Suppressor macrophage (primary cell): ENCODE measurements around the gene OPA1.

Experiments used
- DNase-seq, 4 experiments: peaks; one replicate each; pipeline ENCODE4 v3.0.0-alpha.2; 2020 to 2022

Gene OPA1

DNA sequence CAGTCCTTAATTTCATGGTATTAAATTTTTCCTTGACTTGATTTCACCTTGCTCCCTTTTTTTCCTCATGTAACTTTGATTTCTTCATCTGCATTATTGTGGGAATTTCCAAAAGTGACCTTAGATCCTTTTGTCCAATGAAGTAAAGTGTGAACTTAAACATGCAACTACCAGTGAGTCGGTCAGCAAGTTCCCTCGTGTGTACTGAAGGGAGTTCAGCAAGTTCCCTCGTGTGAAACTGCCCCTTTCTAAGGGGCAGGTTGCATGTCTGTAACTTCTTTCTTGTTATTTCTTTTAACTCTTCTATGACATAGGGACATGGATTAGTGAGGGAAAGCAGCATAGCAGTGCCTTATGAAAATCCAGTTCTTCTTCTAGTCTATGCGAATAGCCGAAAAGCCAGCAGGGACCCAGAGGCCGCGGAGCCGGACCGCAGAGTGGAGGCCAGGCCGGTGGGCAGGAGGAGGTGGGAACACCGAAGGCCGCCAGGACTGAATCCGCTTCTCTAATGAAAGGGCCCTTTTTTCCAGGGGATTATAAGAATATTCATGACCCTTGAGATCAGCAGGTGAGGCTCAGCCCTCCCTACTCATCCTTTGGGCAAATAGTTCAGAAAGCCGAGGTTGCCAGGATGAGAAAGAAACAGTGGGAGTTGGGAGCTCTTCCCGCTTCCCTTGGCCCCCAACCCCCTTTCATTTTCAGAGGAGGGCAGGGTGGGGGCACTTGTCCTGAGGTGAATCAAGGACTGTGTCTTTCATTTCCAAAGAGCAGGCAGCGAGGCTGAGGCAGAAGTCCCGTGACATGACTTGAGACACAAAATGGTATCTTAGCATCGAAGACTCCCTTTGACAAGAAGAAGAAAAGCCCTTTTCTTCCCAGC lies 117.5 kb downstream of the OPA1 start:
- no peak for DNase-seq

DNA sequence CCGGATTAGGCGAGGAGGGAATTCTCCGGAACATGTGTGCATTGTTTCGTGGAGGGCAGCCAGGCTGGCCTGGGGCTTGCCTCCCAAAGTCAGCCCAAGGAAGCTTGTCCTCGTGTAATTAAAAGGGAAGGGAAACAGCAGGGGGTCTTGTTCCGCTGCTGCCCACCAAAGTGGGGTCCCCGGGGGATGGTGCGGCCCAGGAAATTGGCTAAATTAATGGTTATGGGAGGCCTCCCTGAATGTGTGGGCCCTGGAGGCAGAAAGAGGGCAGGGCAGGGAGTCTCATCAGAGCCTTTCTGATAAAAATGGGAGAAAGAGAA lies 118.1 kb downstream of the OPA1 start:
- DNase-seq, result no peak

DNA sequence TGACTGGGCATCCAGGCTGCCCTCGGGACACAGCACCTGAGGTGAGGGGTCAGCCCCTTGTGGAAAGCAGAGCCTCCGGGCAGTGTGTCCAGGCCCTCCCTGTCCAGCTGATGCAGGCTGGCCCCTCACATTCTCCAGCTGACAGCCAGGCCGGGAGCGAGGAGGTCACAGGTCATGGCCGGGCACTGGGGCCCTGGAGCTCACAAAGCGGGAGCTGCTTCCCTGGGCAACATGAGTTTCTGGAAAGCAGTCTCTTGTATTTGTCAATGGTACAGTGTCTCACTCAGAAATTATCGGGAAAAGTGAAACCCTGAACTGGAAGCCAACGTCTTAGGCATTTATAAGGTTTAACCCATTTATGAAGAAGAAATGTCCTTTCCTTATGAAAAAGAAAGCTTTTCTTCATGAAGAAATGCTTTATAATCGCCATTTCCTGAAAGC lies 118.5 kb downstream of the OPA1 start:
- no peak for DNase-seq

DNA sequence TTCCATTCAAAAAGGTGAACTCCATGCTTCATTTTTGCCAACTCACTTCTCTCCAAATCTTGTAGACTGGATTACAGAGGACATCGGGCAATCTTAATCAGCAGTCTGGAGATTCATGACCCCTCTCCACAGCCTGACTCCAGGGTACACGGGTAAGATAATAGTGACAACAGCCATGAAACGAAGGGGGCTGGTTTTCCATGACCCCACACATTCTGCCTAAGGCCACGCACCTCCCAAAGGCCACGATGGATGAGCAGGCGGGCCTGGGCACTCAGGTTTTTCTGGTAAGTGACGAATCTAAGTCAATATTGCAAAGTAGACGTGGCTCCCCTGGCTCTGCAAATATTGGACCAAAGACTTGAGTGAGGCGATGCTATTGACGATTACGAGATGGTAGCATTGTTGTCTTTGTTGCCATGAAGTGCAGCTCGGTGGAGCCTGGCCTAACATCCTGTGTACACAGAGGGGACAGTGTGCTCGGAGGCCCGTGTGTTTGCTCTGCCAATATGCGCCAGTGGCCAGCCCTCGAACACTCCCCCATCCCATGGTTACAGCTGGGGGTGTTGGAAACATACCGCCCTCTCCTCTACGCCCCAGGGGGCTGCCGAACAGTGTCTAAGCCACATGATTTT lies 119.1 kb downstream of the OPA1 start:
- no peak for DNase-seq

DNA sequence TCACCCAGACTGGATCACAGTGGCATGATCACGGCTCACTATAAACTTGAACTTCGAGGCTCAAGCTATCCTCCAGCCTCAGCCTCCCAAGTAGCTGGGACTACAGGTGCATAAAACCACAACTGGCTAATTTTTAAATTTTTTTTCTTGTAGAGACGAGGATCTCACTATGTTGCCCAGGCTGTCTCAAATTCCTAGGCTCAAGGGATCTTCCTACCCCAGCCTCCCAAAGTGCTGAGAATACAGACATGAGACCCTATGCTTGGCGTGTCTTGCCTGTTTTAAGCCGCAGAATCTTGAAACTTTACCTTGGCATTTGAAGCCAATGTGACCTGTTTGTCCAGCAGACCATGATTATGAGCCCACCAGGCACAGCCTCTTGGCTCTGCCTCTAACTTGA lies 119.9 kb downstream of the OPA1 start:
- no peak for DNase-seq

DNA sequence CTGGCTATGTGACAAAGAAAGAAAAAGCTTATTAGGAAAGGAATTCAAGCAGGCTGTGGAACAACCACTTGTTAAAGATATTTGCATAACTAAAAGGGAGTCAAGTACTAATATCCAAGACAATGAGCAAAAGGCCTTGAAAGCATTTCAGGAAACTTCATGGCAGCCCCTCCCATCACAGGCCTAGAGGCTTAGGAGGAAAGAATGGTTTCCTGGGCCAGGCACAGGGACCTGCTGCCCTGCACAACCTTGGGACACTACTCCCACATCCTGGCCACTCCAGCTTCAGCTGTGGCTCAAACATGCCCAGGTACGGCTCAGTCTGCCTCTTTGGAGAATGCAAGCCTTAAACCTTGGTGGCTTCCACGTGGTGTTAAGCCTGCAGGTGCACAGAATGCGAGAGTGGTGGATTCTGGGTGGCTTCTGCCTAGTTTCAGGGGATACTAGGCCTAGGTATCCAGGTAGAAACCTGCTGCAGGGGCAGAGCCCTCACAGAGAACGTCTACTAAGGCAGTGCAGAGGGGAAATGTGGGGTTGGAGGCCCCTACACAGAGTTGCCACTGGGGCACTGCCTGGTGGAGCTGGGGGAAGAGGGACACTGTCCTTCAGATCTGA lies 121.6 kb downstream of the OPA1 start:
- no peak for DNase-seq

DNA sequence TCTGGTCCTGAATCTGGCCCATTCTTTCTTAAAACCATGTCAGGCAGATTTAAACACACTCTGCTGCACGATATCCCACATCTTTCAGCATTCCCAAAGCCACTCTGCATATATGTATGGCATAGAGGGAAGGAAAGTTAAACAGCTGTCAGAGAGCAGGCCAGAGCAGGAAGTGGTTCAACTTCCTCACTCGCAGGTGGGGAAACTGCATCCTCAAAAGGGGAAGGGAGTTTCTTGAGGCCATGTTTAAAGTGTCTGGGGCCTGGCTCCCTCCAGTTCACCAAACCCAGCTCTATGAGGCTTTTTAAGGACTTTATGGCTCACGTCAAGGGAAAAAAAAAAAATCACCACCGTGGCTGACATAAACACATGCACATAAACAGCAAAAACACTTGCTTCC lies 123.1 kb downstream of the OPA1 start:
- peak; percentile 8 to 50 (median 38) for DNase-seq

DNA sequence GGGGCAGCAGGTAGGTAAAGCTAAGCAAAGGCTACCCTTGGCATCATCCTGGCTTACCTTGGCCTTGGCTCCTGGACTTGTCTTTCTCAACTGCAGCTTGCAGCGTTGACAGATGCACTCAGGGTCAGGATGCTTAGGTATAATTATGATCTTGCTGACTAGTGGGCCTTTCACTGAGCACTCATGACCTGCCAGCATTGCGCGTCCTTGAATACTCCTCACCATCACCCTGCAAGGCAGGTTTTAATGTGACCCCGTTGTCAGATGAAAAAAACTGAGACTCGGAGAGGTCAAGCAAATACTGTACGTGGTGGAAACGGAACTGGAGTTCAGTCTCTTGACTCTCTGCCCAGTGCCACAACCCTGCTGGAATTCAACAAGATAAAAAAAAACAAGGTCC lies 126.7 kb downstream of the OPA1 start:
- DNase-seq, result no peak

DNA sequence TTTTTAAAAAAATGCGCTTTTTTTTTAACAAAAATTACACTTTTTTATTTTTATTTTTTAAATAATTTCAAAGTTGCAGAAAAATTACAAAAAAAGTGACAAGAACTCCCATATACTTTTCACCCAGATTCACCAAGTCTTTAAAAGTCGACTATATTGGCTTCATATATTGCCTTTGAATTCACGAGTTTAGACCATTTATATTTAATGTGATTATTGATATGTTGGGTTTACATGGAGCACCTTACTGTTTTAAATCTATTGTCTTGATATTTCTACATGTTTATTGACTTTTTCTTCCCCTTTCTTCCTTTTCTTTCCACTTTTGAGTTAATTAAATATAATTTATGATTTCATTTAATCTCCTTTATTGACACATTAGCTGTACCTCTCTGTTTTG lies 127.2 kb downstream of the OPA1 start:
- DNase-seq, result no peak

DNA sequence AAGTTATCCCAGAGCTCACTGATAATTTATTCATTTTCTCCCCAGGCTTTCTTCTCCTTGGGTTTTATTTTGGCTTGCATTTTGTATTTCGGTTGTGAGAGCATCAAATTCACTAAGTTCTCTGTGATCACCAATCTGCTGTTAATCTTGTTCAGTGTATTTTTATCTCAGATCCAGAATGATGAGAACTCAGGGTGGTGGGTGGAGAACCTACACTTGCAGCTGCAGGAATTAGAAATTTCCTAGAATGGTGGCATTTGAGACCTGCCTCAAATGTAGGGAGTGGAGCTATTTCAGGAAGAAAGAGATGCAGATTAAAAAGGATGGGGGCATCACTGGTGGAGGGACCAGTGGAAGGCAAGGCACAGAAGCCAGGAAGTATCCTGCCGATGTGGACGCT lies 129.6 kb downstream of the OPA1 start:
- no peak for DNase-seq

DNA sequence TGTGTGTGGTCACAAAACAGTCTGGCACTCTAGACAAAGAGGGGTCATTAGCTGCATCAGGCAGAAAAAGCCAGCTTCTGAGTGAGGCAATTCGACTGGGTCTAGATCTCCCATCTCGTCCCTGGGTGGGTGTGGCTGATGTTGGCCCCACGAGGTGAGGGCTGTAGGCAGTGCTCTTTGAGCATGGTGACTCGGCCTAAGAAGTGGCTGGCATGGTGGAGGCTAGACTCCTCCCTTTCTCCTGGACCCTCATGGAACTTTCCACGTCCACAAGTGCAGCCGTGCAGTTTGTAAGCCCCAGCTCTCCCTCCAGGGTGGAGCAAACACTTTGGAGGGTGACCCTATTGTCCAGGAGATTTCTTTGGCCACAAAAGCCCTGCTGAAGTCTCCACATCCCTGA lies 134.1 kb downstream of the OPA1 start:
- no peak for DNase-seq

DNA sequence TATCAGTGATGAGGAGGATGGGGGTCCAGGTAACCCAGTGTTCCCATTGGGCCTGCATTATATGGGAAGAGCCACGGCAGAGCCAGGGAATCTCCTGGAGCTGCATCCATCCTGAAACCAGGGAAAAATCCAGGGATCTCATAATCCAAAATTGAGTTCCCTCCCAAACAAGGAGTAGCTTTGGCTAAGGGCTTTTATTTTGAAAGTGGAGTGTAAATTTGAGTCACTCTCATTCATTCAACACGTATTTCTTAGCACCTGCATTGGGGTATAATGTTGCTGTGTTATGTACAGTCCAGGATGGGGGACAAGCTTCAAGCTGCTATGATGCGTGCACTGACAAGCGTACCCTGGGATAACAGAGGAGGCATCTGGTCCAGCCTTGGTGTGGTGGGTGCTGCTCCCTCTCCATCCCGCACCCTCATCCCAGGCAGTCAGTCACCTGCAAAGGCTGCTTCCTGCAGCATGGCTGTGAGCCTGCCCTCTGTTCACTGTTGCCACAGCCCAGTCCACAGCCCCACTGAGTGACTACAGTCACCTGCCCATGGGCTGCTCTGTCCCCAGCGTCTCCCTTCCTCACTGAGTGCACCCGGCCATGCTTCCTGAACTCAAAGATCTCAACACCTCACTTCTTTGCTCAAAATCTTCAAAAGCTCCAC lies 135.6 kb downstream of the OPA1 start:
- DNase-seq, result no peak

DNA sequence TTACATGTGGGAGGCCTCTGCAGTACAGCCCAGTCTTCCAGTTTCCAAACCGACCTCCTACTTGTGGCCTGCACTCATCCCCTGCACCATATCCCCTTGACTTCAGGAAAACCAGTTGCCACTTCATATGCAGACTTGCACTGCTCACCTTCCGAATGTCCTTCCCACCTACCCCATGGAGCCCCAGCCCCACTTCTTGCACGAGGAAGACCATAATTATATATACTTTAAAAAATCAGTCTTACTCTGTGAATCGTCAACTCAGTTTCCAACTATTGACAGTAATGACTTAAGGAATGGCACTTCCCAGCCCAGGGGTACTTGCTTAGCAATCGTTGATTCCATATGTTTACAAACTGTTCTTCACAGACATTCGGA lies 136.1 kb downstream of the OPA1 start:
- DNase-seq, result no peak

DNA sequence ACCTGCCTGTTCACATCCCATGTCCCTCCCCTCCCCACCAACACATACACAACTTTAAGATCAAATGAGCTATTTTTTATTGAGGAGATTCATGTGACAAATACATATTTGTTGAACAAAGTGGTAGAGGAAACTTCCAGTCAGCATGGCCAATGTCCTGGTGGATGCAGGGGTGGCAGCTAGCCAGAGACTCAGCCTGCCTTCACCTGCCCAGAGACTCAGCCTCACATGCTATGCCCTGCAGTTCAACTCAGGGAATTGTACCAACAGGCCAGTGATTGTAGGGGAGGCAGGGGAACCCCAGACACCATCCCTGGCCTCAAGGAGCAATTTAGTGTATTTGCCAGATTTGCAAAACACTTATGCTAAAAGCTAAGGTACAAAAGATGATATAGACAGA lies 136.6 kb downstream of the OPA1 start:
- DNase-seq, result no peak

DNA sequence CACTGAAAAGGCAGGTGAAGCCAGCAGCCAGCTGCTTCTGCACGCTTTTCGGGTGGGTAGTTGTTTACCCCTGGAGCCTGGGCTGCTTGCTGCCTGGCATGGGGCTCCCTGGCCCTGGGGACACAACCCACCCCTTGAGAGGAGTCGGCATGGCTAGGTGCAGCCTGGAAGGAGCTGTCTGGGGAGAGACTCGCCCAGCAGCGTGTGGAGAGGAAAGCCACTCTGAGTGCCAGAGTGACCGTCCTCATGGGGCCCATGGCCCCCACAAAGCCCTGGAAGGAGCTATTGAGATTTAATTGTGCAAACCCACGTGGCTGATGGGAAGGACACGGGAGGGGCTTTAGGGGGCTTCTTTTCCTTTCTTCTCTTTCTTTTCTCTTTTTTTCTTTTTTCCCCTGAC lies 137.5 kb downstream of the OPA1 start:
- no peak for DNase-seq

DNA sequence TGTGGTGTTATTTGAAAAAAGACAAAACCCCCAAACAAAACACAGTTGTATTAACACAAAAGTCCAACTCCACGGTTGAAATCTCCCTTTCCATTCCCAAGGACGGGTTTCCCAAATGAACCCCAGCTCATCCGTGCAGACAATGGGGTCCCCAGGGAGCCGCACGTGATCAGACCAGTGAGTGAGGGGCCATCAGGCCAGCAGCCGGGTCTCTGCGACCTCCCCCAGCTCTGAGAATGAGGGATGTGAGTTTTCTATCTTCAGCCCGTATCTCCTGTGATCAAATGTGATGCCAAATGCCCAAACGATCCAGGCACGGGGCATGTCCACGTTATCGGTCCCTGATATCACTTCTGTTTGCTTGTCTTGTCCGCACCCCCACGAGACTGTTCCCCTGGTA lies 138.0 kb downstream of the OPA1 start:
- no peak for DNase-seq

DNA sequence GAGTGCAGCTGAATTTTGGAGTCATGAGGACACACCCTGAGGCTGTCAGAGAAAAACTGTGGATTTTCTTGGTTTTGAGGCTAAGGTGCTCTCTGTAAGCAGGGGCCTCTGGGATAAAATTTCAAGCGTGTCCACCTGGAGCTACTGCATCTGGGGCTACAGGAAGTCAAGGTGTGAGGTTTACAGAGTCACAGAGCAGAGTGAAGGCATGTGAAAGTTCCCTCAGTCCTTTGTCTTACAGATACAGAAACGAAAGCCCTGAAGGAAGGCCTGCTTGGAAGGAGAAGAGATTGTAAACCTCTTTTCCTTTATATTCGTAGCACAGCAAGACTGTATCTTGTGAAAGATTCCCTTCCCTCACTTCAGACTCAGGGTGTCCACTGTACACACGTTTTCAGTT lies 138.6 kb downstream of the OPA1 start:
- no peak for DNase-seq

DNA sequence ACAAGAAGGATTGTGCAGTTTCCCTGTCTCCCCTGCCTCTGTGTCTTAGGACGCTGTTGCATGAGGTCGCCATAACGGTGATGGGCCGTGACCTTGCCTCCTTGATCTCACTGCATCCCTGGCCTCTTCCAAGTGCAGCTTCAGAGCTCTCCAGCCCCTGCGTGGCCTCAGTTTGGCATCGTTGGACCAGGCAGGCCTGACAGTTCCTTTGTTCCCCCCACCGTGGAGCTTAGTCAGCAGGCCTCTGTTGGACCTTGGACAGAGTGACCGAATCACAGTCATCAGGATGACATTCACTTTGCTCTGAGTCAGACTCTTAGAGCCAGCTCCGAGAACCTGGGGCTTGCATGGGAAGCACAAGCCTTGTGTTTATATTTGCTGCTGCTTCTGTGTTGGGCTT lies 139.4 kb downstream of the OPA1 start:
- DNase-seq, result no peak

DNA sequence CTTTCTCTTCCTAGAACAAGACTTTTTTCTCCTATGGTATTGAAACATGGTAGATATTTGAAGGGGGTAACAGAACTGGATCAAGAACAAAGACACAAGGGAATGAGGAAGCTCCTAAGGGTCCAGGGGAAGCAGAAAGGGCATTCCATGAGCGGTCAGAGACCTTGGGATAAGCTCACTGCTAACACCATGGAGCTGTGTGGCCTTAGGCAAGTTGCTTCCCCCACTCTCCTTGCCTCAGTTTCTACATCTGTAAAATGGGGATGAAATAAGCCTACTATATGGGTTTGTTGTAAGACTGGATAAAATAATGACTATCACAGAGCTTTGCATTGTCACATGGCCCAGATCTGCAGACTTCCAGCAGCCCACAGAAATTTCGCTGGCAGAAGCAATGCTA lies 139.8 kb downstream of the OPA1 start:
- no peak for DNase-seq

DNA sequence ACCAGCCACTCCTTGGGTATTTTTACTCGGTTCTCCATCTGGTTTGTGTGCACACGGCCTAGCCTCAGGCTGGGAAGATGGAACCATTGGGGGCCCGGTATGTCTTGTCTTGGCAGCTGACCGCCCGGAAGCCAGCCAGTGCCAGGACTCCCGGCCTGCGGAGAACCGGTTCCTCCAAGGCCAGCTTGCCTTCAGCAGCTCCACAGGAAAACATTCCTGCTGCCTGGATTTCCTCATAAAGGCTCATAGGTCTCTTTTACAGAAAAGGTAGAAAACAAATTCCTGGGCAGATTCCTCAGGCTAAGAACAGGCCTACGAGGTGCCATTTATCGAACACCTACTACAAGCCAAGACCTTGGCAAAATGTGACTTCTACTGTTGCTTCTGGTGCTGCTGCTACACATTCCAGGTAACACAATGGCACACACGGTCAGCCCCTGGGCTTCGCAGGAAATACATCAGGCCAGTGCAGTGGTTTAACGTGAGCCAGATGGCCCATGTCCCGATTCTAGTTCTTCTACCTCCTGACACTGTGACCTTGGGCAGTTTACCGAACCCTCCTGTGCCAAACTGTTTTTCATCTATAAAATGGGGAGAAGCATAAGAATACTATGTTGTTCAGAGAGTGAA lies 141.8 kb downstream of the OPA1 start:
- DNase-seq, result no peak

DNA sequence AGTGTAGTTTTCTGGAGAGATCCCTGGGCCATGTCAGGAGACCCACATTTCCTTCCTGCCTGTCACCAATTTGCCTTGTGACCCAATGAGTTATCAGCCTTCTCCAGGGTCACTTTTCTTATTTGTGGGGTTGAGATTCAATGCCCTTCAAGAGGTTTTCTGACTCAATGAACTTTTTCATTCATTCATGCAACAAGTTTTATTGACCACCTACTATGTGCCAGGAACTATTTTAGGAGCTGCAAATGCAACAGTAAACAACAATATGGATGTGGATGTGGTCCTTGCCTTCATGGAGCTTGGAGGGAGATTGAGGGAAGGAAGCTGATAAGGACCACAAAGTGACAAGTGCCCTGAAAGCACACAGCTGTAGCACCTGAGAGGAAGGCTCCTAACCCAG lies 142.8 kb downstream of the OPA1 start:
- no peak for DNase-seq

DNA sequence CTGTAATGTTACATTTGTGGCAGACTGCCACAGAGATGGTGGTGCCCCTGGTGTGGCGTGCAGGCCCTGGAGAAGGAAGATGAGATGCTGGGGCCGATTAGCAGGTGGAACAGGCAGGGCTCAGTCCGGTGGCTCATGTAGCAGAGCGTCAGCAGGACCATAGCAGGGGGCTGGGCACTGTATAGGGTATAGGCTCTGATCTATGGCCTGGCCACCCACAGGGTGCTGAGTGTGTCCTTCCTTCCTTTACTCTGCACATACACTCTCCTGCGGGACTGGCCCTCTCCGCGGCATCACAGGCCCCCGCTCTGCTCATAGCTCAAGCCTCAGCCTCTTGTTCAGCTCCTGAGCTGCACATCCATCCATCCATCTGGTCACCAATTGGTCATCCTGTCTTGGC lies 143.6 kb downstream of the OPA1 start:
- no peak for DNase-seq

DNA sequence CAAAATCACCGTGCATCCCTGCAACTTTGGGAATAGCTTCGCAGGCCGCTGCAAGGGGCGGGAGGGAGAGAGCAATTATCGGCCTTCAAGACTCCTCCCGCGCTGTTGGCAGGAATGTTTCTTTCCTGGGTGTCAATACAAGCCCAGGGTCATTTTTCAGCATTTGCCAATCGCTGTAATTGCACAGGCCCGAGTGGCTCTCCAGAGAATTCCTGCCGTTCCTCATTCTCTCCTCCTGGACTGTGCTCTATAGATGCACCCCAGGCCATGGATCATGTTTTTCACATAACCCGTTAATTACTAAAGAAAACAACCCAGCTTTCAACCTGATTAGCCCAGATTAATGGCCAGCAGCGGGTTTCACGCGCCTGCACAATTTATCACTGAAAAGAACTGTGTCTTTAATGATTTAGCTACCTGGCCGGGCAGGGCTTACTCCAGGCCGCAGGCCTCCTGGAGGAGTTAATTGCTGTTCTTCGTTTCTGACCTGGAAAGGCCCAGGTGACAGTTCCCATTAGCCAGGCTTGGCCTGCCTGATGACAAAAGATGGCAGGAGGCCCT lies 144.3 kb downstream of the OPA1 start:
- no peak for DNase-seq
